HL-60/S4 (cell line): ENCODE measurements around the gene TMOD2.

ENCODE experiments used
- in situ Hi-C: fragments of 300-500 bp; cut with MboI; formaldehyde crosslinking; loops from 2 replicates; pipeline ENCODE4 v1.14.3; 2022; ENCODE audit warnings: low sequenced_read_pairs

TMOD2 gene

GRCh38 chr15:51848811-51849210, 97.4 kb downstream of the TMOD2 start:
- in situ Hi-C loops = no loop called here

GRCh38 chr15:51849860-51850259, 98.5 kb downstream of the TMOD2 start:
- in situ Hi-C loops = no loop called here

GRCh38 chr15:51853998-51854397, 102.6 kb downstream of the TMOD2 start:
- in situ Hi-C loops = no loop called here

GRCh38 chr15:51855612-51856011, 104.2 kb downstream of the TMOD2 start:
- in situ Hi-C loops = no loop called here

GRCh38 chr15:51856714-51857380, 105.5 kb downstream of the TMOD2 start:
- in situ Hi-C loops = no loop called here

- in situ Hi-C loops = no loop called here
Observed at GRCh38 chr15:51861557-51862359, 110.4 kb downstream of the TMOD2 start.

- in situ Hi-C loops = no loop called here
Observed at GRCh38 chr15:51863131-51863530, 111.7 kb downstream of the TMOD2 start.

GRCh38 chr15:51864408-51865056, 113.1 kb downstream of the TMOD2 start:
- in situ Hi-C loops = no loop called here

GRCh38 chr15:51865317-51865716, 113.9 kb downstream of the TMOD2 start:
- in situ Hi-C loops = no loop called here
